ENCODE data around the gene EMD. TPM values are rescaled to one million over a fixed set of nuclear protein-coding genes. Genes with fewer than 3 reads are reported as not detected.

The EMD gene
- total RNA-seq, 1 experiment from 2014 or later, result 107 TPM

- intact Hi-C loops (cut with micrococcal nuclease), result no loop called here
- TSS peak; percentile 49 for BruUV-seq (replicated peaks)
- no peak overlapping the region for H3K27ac Mint-ChIP-seq (ENCODE audit: low read depth, unreplicated experiment)
- H3K27me3 Mint-ChIP-seq (ENCODE audit: insufficient read depth, unreplicated experiment), result no peaks in the 10 kb centered on the region
- H3K4me1 Mint-ChIP-seq (ENCODE audit: insufficient read depth, unreplicated experiment), result no peaks in the 10 kb centered on the region
- ChIA-PET POLR2A (no interaction called here), CTCF (interaction anchor here (0.6 to 1.1 kb wide), 3 partner anchors 9 to 29 kb away, joined by 3 to 4 read pairs (median 3); no protein-coding TSS in a partner anchor)
- no peak for DNase-seq (ENCODE audit: unreplicated experiment)
- peaks cover 57% of the 10 kb centered on the region for H3K36me3 Mint-ChIP-seq (ENCODE audit: insufficient read depth, unreplicated experiment)
- no peaks in the 10 kb centered on the region for H3K9me3 Mint-ChIP-seq (ENCODE audit: unreplicated experiment)
- no peak for TF ChIP-seq CTCF (IDR thresholded peaks at IDR 0.05; ENCODE audit: unreplicated experiment)
- no peak overlapping the region for H3K4me3 Mint-ChIP-seq (ENCODE audit: unreplicated experiment)
These were observed 30.3 kb upstream of the EMD start for GRCh38 chrX:154348646-154349358.

- H3K27me3 Mint-ChIP-seq (ENCODE audit: insufficient read depth, unreplicated experiment), result no peaks in the 10 kb centered on the region
- ChIA-PET POLR2A (no interaction called here), CTCF (interaction anchor here (0.6 to 1.1 kb wide), 2 partner anchors 24 to 29 kb away, joined by 3 to 4 read pairs; no protein-coding TSS in a partner anchor)
- TF ChIP-seq CTCF (IDR thresholded peaks at IDR 0.05; ENCODE audit: unreplicated experiment), result no peak
- H3K9me3 Mint-ChIP-seq (ENCODE audit: unreplicated experiment), result no peaks in the 10 kb centered on the region
- peaks cover 63% of the 10 kb centered on the region for H3K36me3 Mint-ChIP-seq (ENCODE audit: insufficient read depth, unreplicated experiment)
- no peak overlapping the region for H3K4me3 Mint-ChIP-seq (ENCODE audit: unreplicated experiment)
- intact Hi-C loops (cut with micrococcal nuclease), result no loop called here
- no peak overlapping the region for H3K27ac Mint-ChIP-seq (ENCODE audit: low read depth, unreplicated experiment)
- H3K4me1 Mint-ChIP-seq (ENCODE audit: insufficient read depth, unreplicated experiment), result no peaks in the 10 kb centered on the region
- no peak for DNase-seq (ENCODE audit: unreplicated experiment)
- BruUV-seq (replicated peaks), result no TSS peak
These were observed 29.6 kb upstream of the EMD start for GRCh38 chrX:154349359-154349935.

DNA sequence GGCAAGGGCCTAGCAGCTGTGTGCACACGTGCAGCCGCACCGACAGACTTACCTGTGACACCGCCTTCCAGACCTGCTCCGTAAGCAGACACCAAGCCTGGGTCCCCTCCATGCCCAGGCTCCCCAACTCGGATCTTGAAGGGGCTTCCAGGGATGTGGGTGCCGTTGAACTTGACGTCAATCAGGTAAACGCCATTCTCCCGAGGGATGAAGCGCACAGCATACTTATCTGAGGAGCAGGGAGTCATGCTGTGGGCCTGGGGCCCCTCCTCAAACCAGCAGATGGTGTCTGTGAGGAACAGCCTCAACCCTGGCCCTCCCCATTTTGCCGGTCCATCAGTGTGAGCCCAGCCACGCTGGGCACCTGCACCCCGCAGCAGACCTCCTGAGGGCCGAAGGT, 29.1 kb upstream of the EMD start:
- ChIA-PET POLR2A (no interaction called here), CTCF (interaction anchor here (1.1 kb wide), 1 partner anchor 24 kb away, joined by 4 read pairs; no protein-coding TSS in a partner anchor)
- Mint-ChIP-seq H3K4me1 (ENCODE audit: insufficient read depth, unreplicated experiment) (no peaks in the 10 kb centered on the region), H3K9me3 (ENCODE audit: unreplicated experiment) (no peaks in the 10 kb centered on the region), H3K36me3 (ENCODE audit: insufficient read depth, unreplicated experiment) (peaks cover 66% of the 10 kb centered on the region), H3K4me3 (ENCODE audit: unreplicated experiment) (no peak overlapping the region), H3K27ac (ENCODE audit: low read depth, unreplicated experiment) (no peak overlapping the region), H3K27me3 (ENCODE audit: insufficient read depth, unreplicated experiment) (no peaks in the 10 kb centered on the region)
- intact Hi-C loops (cut with micrococcal nuclease), result no loop called here
- DNase-seq (ENCODE audit: unreplicated experiment), result no peak
- no peak for TF ChIP-seq CTCF (IDR thresholded peaks at IDR 0.05; ENCODE audit: unreplicated experiment)
- no TSS peak for BruUV-seq (replicated peaks)

GRCh38 chrX:154350429-154351182, 28.5 kb upstream of the EMD start:
- Mint-ChIP-seq H3K9me3 (ENCODE audit: unreplicated experiment) (no peaks in the 10 kb centered on the region), H3K27me3 (ENCODE audit: insufficient read depth, unreplicated experiment) (no peaks in the 10 kb centered on the region)
- POLR2A ChIA-PET, result no interaction called here

More at GRCh38 chrX:154350429-154351182, 28.5 kb upstream of the EMD start:
- TF ChIP-seq CTCF (IDR thresholded peaks at IDR 0.05; ENCODE audit: unreplicated experiment), result no peak
- intact Hi-C loops (cut with micrococcal nuclease), result no loop called here
- H3K4me1 Mint-ChIP-seq (ENCODE audit: insufficient read depth, unreplicated experiment), result no peaks in the 10 kb centered on the region
- no peak overlapping the region for H3K27ac Mint-ChIP-seq (ENCODE audit: low read depth, unreplicated experiment)
- DNase-seq (ENCODE audit: unreplicated experiment), result no peak
- peaks cover 66% of the 10 kb centered on the region for H3K36me3 Mint-ChIP-seq (ENCODE audit: insufficient read depth, unreplicated experiment)
- H3K4me3 Mint-ChIP-seq (ENCODE audit: unreplicated experiment), result no peak overlapping the region
- CTCF ChIA-PET, result no interaction called here
- BruUV-seq (replicated peaks), result no TSS peak

Measured in MCF 10A (cell line).